HFFc6 (cell line): ENCODE measurements around the gene FTCD. TPM values are rescaled to one million over a fixed set of nuclear protein-coding genes. Genes with fewer than 3 reads are reported as not detected.

ENCODE experiments used
- DNase-seq: peaks from one replicate; pipeline ENCODE4 v3.0.0-alpha.2; 2018
- H3K27ac Mint-ChIP-seq: 2 replicates; pipeline ENCODE4 v1.8.0; 2020; ENCODE audit warnings: mild to moderate bottlenecking, mixed read lengths
- H3K27me3 Mint-ChIP-seq: 2 replicates; pipeline ENCODE4 v1.8.0; 2021; ENCODE audit warnings: mild to moderate bottlenecking, moderate library complexity, mixed read lengths; ENCODE audit not compliant: insufficient read depth
- H3K36me3 Mint-ChIP-seq: 2 replicates; pipeline ENCODE4 v1.8.0; 2021; ENCODE audit warnings: low read depth, mixed read lengths
- H3K4me1 Mint-ChIP-seq: 2 replicates; pipeline ENCODE4 v1.8.0; 2020; ENCODE audit warnings: low read depth, mixed read lengths
- H3K4me3 Mint-ChIP-seq: 2 replicates; pipeline ENCODE4 v1.8.0; 2020; ENCODE audit warnings: mild to moderate bottlenecking, moderate library complexity, mixed read lengths
- H3K9me3 Mint-ChIP-seq: 2 replicates; pipeline ENCODE4 v1.8.0; 2020; ENCODE audit warnings: mild to moderate bottlenecking, mixed read lengths
- CTCF ChIP-seq: fragments of 200-600 bp; sonication (generic); IDR thresholded peaks from 2 replicates; pipeline ENCODE4 v1.5.0; 2021; ENCODE audit warnings: antibody characterized with exemption, mild to moderate bottlenecking
- total RNA-seq, 6 experiments: library from RNA; stranded (reverse); fragmentation: NEBNext Ultra II Directional; extraction: Animal tissue kit (Norgen Biotek cat#: 25700); gene quantifications; 2 replicates in 1 of 6; 3 replicates in 5 of 6; pipeline ENCODE4 v1.2.3, GENCODE V29; 2021

Gene FTCD
- total RNA-seq, 6 experiments from 2014 or later: 0.12 to 1.2 (median 0.17) TPM; not detected in 1

DNA sequence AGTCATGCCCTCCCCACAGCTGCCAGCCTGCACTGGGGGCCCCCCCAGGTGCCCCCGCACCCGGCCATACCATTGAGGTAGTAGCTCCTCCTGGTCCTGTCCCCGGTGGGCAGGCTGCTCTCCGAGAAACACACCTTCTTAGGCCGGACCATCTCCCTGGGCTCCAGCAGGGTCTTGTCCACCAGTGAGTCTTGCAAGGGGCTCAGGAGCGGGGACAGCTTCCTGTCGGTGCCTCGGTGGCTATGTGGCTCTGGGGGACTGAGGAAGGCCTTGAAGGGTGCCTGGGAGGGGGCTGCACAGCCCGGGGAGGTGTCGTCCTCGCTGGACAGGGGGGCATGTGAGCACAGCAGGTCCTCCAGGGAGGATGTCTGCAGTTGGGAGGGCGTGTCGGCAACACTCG is 12.9 kb upstream of the FTCD start:
- no peak for DNase-seq
- Mint-ChIP-seq H3K9me3 (no peaks in the 10 kb centered on the region), H3K36me3 (no peaks in the 10 kb centered on the region), H3K4me1 (no peaks in the 10 kb centered on the region), H3K27ac (no peak overlapping the region), H3K27me3 (peaks cover 4% of the 10 kb centered on the region), H3K4me3 (no peak overlapping the region)
- no peak for TF ChIP-seq CTCF

GRCh38 chr21:46165098-46165497 is 9.7 kb upstream of the FTCD start:
- peaks cover 3% of the 10 kb centered on the region for H3K27me3 Mint-ChIP-seq
- H3K9me3 Mint-ChIP-seq: no peaks in the 10 kb centered on the region
- no peak for DNase-seq
- no peak overlapping the region for H3K27ac Mint-ChIP-seq
- no peaks in the 10 kb centered on the region for H3K36me3 Mint-ChIP-seq
- no peak overlapping the region for H3K4me3 Mint-ChIP-seq
- H3K4me1 Mint-ChIP-seq: no peaks in the 10 kb centered on the region
- TF ChIP-seq CTCF: no peak

GRCh38 chr21:46163380-46163779 is 8.0 kb upstream of the FTCD start:
- H3K36me3 Mint-ChIP-seq: no peaks in the 10 kb centered on the region
- no peak overlapping the region for H3K27ac Mint-ChIP-seq
- DNase-seq: no peak
- H3K4me3 Mint-ChIP-seq: no peak overlapping the region
- H3K9me3 Mint-ChIP-seq: no peaks in the 10 kb centered on the region
- H3K4me1 Mint-ChIP-seq: no peaks in the 10 kb centered on the region
- TF ChIP-seq CTCF: no peak
- H3K27me3 Mint-ChIP-seq: peaks cover 5% of the 10 kb centered on the region

DNA sequence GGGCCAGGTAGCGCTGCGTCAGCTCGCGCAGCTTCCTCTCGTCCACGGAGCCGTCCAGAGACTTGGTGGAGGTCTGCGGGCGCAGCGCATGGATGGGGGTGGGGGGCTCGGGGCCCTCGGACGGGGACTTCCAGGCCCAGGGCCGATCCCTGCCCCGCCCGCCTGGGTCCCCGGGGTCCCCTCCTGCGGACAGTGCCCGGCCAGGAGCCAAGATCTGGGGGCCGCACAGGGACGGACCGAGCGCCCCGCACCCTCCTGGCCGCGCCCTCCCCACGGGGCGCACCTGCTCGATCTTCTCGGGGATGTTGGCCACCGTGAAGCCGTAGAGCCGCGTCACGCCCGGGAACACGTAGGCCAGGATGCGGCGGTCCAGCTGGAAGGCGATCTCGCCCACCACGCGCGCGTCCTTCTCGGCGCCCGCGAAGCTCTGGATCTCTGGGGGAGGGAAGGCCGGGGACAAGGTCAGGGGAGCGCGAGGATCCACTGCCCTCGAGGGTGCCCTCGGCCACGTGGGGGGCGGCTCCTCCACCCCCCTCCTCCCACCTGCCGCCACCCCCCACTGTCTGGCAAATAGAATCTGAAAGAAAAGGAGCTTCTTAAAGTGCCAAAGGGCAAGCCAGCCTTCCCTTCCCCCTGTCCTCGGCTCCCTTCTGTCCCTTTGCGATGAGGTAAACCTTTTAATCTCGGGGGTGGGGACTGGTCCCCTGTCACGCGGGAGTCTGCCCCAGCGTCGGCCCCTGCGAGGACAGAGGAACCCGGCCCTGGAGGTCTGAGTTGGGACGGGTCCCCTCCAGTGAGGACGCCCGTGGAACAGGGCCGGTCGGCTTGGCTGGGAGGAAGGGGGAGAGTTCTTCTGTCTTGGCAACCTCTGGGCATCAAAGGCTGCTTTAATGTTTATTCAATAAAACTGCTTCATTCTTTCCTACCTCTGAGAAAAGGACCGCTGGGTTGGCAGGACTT is 6.5 kb upstream of the FTCD start:
- no peak overlapping the region for H3K27ac Mint-ChIP-seq
- H3K4me3 Mint-ChIP-seq: no peak overlapping the region
- DNase-seq: no peak
- no peak for TF ChIP-seq CTCF
- H3K9me3 Mint-ChIP-seq: no peaks in the 10 kb centered on the region
- H3K4me1 Mint-ChIP-seq: no peaks in the 10 kb centered on the region
- H3K27me3 Mint-ChIP-seq: peaks cover 5% of the 10 kb centered on the region
- H3K36me3 Mint-ChIP-seq: no peaks in the 10 kb centered on the region

DNA sequence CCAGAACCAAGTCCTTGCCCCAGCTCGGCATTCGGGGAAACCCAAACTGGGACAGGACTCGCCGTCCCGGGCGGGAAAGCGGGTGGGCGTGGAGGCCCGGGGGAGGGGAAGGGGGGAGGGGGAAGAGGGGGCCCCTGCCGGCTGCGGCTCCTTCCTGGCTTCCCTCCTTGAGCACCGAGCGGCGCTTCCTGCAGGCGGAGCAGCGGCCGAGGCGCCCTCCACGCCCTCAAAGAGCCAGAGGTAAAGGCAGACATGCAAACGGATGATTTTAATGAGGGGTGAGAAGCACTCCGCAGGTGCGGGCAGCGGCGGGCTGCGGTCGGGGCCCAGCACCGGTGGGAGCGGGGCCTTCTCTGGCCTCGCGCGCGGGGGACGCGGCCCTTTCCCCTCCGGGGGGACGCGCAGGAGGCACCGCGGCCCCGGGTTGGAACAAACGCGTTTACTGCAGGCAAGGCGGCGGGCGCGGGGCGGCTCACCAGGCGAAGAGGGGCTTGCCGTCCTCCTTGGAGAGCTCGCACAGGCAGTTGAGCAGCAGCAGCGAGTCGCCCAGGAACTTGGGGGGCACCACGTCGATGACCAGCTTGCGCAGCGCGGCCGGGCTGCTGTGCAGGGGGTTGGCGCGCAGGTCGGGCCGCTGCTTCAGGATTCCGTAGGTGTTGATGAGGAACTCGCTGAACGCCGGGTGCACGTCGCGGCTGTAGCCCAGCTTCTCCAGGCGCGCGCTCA is 5.7 kb upstream of the FTCD start:
- H3K4me3 Mint-ChIP-seq: no peak overlapping the region
- no peaks in the 10 kb centered on the region for H3K9me3 Mint-ChIP-seq
- H3K27me3 Mint-ChIP-seq: peaks cover 5% of the 10 kb centered on the region
- TF ChIP-seq CTCF: no peak
- H3K27ac Mint-ChIP-seq: no peak overlapping the region
- H3K4me1 Mint-ChIP-seq: no peaks in the 10 kb centered on the region
- H3K36me3 Mint-ChIP-seq: no peaks in the 10 kb centered on the region
- no peak for DNase-seq
